HepG2 (cell line): ENCODE measurements around the gene DPYD. TPM values are rescaled to one million over a fixed set of nuclear protein-coding genes. Genes with fewer than 3 reads are reported as not detected.
A peak's percentile ranks its signal among the peaks of the same experiment; 100 is the strongest.

Source experiments
- ATAC-seq: fragments of 200-7000 bp; cut with Tn5 transposase; 3 replicates; pipeline ENCODE4 v1.9.1; 2020; ENCODE audit warnings: mild to moderate bottlenecking, moderate library complexity
- BruUV-seq: library from RNA; stranded (reverse); fragments of 400-500 nt; replicated peaks from 2 replicates; lab custom pipeline; 2021; lab: Mats Ljungman, UMichigan
- CTCF ChIA-PET: fragments of 300-600 bp; formaldehyde crosslinking; extraction: SDS; loops from one replicate; lab custom pipeline; 2021; ENCODE audit warnings: low total read pairs, inconsistent platforms, low intra/inter-chr PET ratio; lab: Yijun Ruan, JAX
- POLR2A ChIA-PET: fragments of 350-600 bp; sonication (Branson Sonifier 250); formaldehyde crosslinking; loops from one replicate; lab custom pipeline; 2020; ENCODE audit warnings: antibody characterized with exemption, inconsistent platforms; lab: Yijun Ruan, JAX
- DNase-seq: peaks from one replicate; pipeline ENCODE4 v3.0.0-alpha.2; 2015; ENCODE audit warnings: low spot score
- FAIRE-seq: peaks from 3 replicates; lab custom pipeline; 2011; peaks lifted over from hg19 to GRCh38; lab: Jason Lieb, UNC
- H2AFZ ChIP-seq: one replicate; pipeline ENCODE4 v1.6.1; 2011; ENCODE audit warnings: low read length, inconsistent platforms
- H3K27ac ChIP-seq: fragments of 300-600 bp; 3 replicates; pipeline ENCODE4 v1.8.0; 2011; ENCODE audit warnings: mixed run types, mild to moderate bottlenecking, mixed read lengths, low read length, inconsistent platforms; ENCODE audit not compliant: insufficient read depth; ENCODE audit errors: extremely low read length
- H3K27me3 ChIP-seq, 2 experiments: fragments of 200-600 bp in 1 of 2; 2 replicates in 1 of 2; 3 replicates in 1 of 2; pipeline versions ENCODE4 v1.6.0 to v1.8.0; 2011; ENCODE audit warnings: low read length in 2 of 2, mild to moderate bottlenecking in 2 of 2, moderate library complexity in 2 of 2, inconsistent platforms in 1 of 2; ENCODE audit not compliant: insufficient read depth in 2 of 2, control insufficient read depth in 1 of 2
- H3K36me3 ChIP-seq, 2 experiments: fragments of 200-600 bp in 1 of 2; replicated peaks in 1 of 2; 2 replicates in 1 of 2; 3 replicates in 1 of 2; pipeline versions ENCODE4 v1.5.1 to v1.8.0; 2011; ENCODE audit warnings: low read length in 2 of 2, inconsistent platforms in 1 of 2; ENCODE audit not compliant: insufficient read depth in 2 of 2, control insufficient read depth in 1 of 2
- H3K4me1 ChIP-seq: 2 replicates; pipeline ENCODE4 v1.5.1; 2012; ENCODE audit warnings: low read length, inconsistent platforms; ENCODE audit not compliant: insufficient read depth
- H3K4me2 ChIP-seq: 2 replicates; pipeline ENCODE4 v1.6.0; 2011; ENCODE audit warnings: low read depth, low read length, inconsistent platforms
- H3K4me3 ChIP-seq, 3 experiments: fragments of 200-600 bp in 1 of 3; sonication (generic), shearing (Covaris generic) in 1 of 3; replicated peaks in 1 of 3; 2 replicates each; pipeline ENCODE4 v1.5.1; 2011 to 2016; ENCODE audit warnings: low read length in 3 of 3, inconsistent platforms in 2 of 3, low read depth in 2 of 3, mild to moderate bottlenecking in 2 of 3, control low read depth in 1 of 3, mixed read lengths in 1 of 3; ENCODE audit not compliant: insufficient read depth in 1 of 3
- H3K79me2 ChIP-seq: one replicate; pipeline ENCODE4 v1.6.1; 2011; ENCODE audit warnings: low read length, inconsistent platforms; ENCODE audit not compliant: insufficient read depth
- H3K9ac ChIP-seq: 2 replicates; pipeline ENCODE4 v1.6.0; 2011; ENCODE audit warnings: mild to moderate bottlenecking, low read depth, low read length, inconsistent platforms; ENCODE audit not compliant: insufficient read depth
- H3K9me3 ChIP-seq: 2 replicates; pipeline ENCODE4 v1.5.1; 2012; ENCODE audit warnings: mild to moderate bottlenecking, low read length
- H4K20me1 ChIP-seq: 2 replicates; pipeline ENCODE4 v1.6.0; 2011; ENCODE audit warnings: inconsistent platforms, mild to moderate bottlenecking, low read length, moderate library complexity; ENCODE audit not compliant: insufficient read depth
- CHD4 ChIP-seq: fragments of 200-600 bp; sonication (generic); IDR thresholded peaks from 2 replicates; pipeline ENCODE4 v1.7.0; 2017; ENCODE audit warnings: mild to moderate bottlenecking, low read length, borderline replicate concordance
- FOSL1 ChIP-seq: sonication (generic); formaldehyde crosslinking; IDR thresholded peaks from 2 replicates; pipeline ENCODE4 v1.9.0; 2021; ENCODE audit warnings: missing genetic modification reagents, borderline replicate concordance
- HNRNPK ChIP-seq: fragments of 200-400 bp; formaldehyde crosslinking; IDR thresholded peaks from 2 replicates; pipeline ENCODE4 v1.6.1; 2018; ENCODE audit warnings: low read length, low read depth, moderate library complexity, mild to moderate bottlenecking; ENCODE audit not compliant: poor library complexity, severe bottlenecking
- MATR3 ChIP-seq: sonication (generic); formaldehyde crosslinking; IDR thresholded peaks from 2 replicates; pipeline ENCODE4 v1.4.0; 2020; ENCODE audit warnings: missing genetic modification reagents
- STAG1 ChIP-seq: sonication (generic); formaldehyde crosslinking; IDR thresholded peaks from 2 replicates; pipeline ENCODE4 v1.4.0; 2020; ENCODE audit warnings: missing genetic modification reagents
- TFE3 ChIP-seq: IDR thresholded peaks from 2 replicates; pipeline ENCODE4 v1.6.1; 2016
- ZSCAN22 ChIP-seq: sonication (generic); formaldehyde crosslinking; IDR thresholded peaks from 2 replicates; pipeline ENCODE4 v1.4.0; 2020; ENCODE audit warnings: mild to moderate bottlenecking, missing genetic modification reagents
- WGBS: methylation state at CpG from one replicate; pipeline ENCODE4 v1.1.6; 2017; ENCODE audit warnings: low lambda C conversion rate; 5-methylcytosine and 5-hydroxymethylcytosine counted together
- in situ Hi-C: cut with HindIII; loops from 2 replicates; pipeline ENCODE4 v1.10.0; 2017; ENCODE audit warnings: low pct_unique_long_range_greater_than_20kb; ENCODE audit not compliant: extremely low pct_ligation_motif_present
- intact Hi-C: fragments of 100-400 bp; cut with micrococcal nuclease; formaldehyde crosslinking; loops from one replicate; pipeline ENCODE4 v1.10.0; 2022; ENCODE audit not compliant: unreplicated experiment
- polyA plus RNA-seq, 8 experiments: library from polyadenylated mRNA; depleted of rRNA in 3 of 8; stranded (reverse) in 7 of 8; unstranded in 1 of 8; fragments of >200 nt; fragmentation: Illumina TruSeq in 4 of 8; extraction: Trizol in 4 of 8; gene quantifications; 2 replicates each; pipeline versions ENCODE4 v1.2.1 to v1.2.3, GENCODE V29; 2011 to 2016; ENCODE audit warnings: low read depth in 4 of 8, missing spikeins in 1 of 8, mixed read lengths in 1 of 8; ENCODE audit not compliant: insufficient read depth in 1 of 8
- total RNA-seq, 5 experiments: library from RNA; depleted of rRNA; stranded (reverse); fragments of >200 nt; fragmentation: Illumina TruSeq; extraction: Trizol; gene quantifications; 2 replicates each; pipeline ENCODE4 v1.2.3, GENCODE V29; 2016; ENCODE audit warnings: low read depth in 1 of 5

DPYD gene
- total and polyA plus RNA-seq, 2 of the 13 experiments (the other 11 are each of a cell fraction or from before 2014, with no cell fraction given) = 1.3 to 3.4 TPM

GRCh38 chr1:97051823-97052222, 869.0 kb downstream of the DPYD start:
- in situ Hi-C loops = no loop called here
- POLR2A ChIA-PET = no interaction called here
- no peaks in the 10 kb centered on the region for H3K36me3 ChIP-seq
- TF ChIP-seq HNRNPK = peak; percentile 64
- TF ChIP-seq MATR3 (CRISPR knock-in tag) = no peak
- no peak for TF ChIP-seq CHD4
- TF ChIP-seq ZSCAN22 = no peak
- TF ChIP-seq FOSL1 (CRISPR knock-in tag) = no peak
- TF ChIP-seq, all 625 proteins: peak for 1
- H3K79me2 ChIP-seq = no peaks in the 10 kb centered on the region
- no peak for ATAC-seq
- H3K4me1 ChIP-seq = no peaks in the 10 kb centered on the region
- H3K9me3 ChIP-seq = peaks cover 27% of the 10 kb centered on the region
- no peak overlapping the region for H2AFZ ChIP-seq
- BruUV-seq = no TSS peak
- no peak overlapping the region for H3K9ac ChIP-seq
- H3K4me2 ChIP-seq = no peak overlapping the region
- no peak overlapping the region for H3K4me3 ChIP-seq
- intact Hi-C loops = no loop called here
- no peaks in the 10 kb centered on the region for H3K27me3 ChIP-seq
- H3K27ac ChIP-seq = no peak overlapping the region
- FAIRE-seq = no peak
- CTCF ChIA-PET = no interaction called here
- DNase-seq = no peak
- H4K20me1 ChIP-seq = no peaks in the 10 kb centered on the region

GRCh38 chr1:97050506-97050905, 870.3 kb downstream of the DPYD start:
- intact Hi-C loops = no loop called here
- no peaks in the 10 kb centered on the region for H3K36me3 ChIP-seq
- FAIRE-seq (no peak), DNase-seq (no peak), ATAC-seq (no peak)
- H3K79me2 ChIP-seq = no peaks in the 10 kb centered on the region
- no peak overlapping the region for H2AFZ ChIP-seq
- H3K4me3 ChIP-seq = no peak overlapping the region
- POLR2A ChIA-PET = no interaction called here
- no peaks in the 10 kb centered on the region for H3K4me1 ChIP-seq
- 39% methylated on average over 1 of the region's 1 CpG for WGBS
- CTCF ChIA-PET = no interaction called here
- H3K27ac ChIP-seq = no peak overlapping the region
- no peak overlapping the region for H3K4me2 ChIP-seq
- H3K27me3 ChIP-seq = no peaks in the 10 kb centered on the region
- no TSS peak for BruUV-seq
- H3K9me3 ChIP-seq = peaks cover 14% of the 10 kb centered on the region; the same call in 1 of the 2 replicates
- no peak for TF ChIP-seq TFE3 (CRISPR knock-in tag)
- TF ChIP-seq STAG1 (CRISPR knock-in tag) = peak; percentile 24
- TF ChIP-seq, all 625 proteins: peak for 1
- in situ Hi-C loops = no loop called here
- no peak overlapping the region for H3K9ac ChIP-seq
- no peaks in the 10 kb centered on the region for H4K20me1 ChIP-seq
